GM12801 (cell line): ENCODE data around the gene CHMP2B.

ENCODE experiments used
- TF ChIP-seq, protein P1 (sequence below): IDR thresholded peaks from one replicate; pipeline ENCODE4 v1.5.1; 2011; ENCODE audit warnings: control low read depth; ENCODE audit not compliant: insufficient read length; ENCODE audit errors: extremely low read depth

The CHMP2B gene

GRCh38 chr3:87260270-87260669 is 33.2 kb downstream of the CHMP2B start:
- TF ChIP-seq, protein P1, sequence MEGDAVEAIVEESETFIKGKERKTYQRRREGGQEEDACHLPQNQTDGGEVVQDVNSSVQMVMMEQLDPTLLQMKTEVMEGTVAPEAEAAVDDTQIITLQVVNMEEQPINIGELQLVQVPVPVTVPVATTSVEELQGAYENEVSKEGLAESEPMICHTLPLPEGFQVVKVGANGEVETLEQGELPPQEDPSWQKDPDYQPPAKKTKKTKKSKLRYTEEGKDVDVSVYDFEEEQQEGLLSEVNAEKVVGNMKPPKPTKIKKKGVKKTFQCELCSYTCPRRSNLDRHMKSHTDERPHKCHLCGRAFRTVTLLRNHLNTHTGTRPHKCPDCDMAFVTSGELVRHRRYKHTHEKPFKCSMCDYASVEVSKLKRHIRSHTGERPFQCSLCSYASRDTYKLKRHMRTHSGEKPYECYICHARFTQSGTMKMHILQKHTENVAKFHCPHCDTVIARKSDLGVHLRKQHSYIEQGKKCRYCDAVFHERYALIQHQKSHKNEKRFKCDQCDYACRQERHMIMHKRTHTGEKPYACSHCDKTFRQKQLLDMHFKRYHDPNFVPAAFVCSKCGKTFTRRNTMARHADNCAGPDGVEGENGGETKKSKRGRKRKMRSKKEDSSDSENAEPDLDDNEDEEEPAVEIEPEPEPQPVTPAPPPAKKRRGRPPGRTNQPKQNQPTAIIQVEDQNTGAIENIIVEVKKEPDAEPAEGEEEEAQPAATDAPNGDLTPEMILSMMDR, result no peak

GRCh38 chr3:87261925-87262324 is 34.8 kb downstream of the CHMP2B start:
- TF ChIP-seq, protein P1, result no peak

DNA sequence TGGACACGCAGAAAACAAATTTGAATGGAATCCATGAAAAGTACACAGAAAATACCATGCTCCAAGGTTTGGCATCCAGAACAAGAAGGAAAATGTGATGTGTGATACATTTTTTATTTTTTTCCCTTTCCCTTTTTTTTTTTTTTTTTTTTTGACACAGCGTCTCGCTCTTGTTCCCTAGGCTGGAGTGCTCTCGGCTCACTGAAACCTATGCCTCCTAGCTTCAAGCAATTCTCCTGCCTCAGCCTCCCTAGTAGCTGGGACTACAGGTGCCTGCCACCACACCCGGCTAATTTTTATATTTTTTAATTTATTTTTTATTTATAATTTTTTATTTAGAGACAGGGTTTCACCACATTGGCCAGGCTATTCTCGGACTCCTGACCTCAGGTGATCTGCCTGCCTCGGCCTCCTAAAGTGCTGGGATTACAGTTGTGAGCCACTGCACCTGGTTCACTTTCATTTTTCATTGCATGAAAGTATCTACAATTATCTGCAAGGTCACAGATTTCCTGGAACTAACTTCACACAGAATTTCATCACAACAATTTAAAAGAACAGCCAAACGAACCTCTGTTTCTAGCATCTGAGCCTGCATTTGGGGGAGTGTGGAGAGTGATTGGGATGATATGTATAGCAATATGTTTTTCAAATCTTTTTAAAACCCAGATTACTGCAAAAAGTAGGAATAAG is 41.0 kb downstream of the CHMP2B start:
- TF ChIP-seq, protein P1, result no peak

- TF ChIP-seq, protein P1, result no peak
Observed at GRCh38 chr3:87268646-87269211, 41.6 kb downstream of the CHMP2B start.

GRCh38 chr3:87269723-87270122 is 42.6 kb downstream of the CHMP2B start:
- TF ChIP-seq, protein P1, result no peak

- TF ChIP-seq, protein P1, result no peak
Observed at GRCh38 chr3:87270908-87271700, 44.0 kb downstream of the CHMP2B start.

DNA sequence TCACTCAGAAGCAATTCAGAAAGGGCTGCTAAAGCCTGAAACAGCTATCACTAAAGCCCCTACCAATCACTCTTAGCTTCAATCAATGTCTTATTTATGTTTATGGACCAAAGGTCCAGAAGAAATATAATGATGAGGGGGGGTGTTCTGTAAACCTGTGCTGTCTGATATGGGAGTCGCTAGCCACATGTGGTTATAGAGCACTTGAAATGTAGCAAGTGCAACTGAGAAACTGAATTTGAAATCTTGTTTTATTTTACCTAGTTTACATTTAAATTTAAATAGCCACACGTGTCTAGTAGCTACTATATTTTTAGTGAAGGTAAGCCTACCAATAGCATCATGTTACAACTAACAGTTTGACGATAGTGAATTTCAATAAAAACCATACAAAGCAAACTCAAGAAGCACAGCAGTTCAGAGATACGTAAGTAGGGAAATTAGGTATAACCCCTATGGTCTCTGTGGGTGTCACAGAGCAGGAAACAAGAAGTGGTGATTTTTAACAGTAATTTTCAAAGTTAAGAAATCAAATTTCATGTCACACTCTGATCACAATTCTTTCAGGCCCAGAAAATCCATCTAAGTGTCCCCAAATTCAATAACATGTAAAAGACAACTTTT is 45.7 kb downstream of the CHMP2B start:
- TF ChIP-seq, protein P1, result no peak
